Measurements from ENCODE around the gene RNF215.

RNF215 gene

DNA sequence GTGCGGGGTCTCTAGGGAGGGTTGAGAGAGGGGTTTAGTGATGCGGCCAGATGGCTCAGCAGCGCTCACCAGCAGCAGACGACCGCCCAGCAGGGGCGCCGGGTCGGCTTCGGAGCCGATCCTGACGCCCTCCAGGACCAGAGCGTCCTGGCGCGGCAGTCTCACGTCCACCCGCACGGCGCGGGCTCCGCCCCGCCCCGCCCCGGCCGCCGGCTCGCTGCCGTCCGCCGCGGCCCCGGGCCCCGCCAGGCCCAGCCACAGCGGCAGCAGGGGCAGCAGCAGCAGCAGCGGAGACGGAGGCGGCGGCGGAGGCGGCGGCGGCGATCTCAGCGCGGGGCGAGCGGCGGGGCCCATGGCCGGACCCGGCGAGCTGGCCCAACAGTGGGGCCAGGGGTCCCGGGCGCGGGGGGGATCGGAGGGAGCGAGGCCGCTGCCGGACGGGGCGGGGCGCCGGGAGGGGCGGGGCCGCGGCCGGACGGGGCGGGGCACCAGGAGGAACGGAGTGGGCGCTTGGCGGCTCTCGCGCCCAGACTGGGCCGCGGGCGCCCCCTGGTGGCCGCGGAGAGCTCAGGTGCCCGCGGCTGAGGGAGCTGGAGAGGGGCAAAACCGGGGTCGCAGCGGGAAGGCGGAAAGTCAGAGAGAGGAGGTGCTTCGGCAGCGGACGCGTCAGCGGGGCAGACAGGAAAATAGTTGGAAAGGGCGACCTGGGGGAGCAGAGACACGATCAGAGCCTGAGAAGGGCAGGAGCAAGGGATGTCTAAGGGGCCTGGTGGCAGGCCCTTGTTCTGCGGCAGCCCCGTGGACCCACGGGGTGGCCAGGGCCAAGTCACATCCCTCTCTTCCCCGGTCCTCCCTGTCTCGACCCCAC is at the start of gene RNF215:
RNF215 (minus strand) TSS at position 452 of the 868 bp plus-strand sequence; CDS start at position 354, 98 bp downstream.
- DNase-seq: no peak

GRCh38 chr22:30436196-30436595 is 49.0 kb upstream of the RNF215 start:
- DNase-seq: no peak

DNA sequence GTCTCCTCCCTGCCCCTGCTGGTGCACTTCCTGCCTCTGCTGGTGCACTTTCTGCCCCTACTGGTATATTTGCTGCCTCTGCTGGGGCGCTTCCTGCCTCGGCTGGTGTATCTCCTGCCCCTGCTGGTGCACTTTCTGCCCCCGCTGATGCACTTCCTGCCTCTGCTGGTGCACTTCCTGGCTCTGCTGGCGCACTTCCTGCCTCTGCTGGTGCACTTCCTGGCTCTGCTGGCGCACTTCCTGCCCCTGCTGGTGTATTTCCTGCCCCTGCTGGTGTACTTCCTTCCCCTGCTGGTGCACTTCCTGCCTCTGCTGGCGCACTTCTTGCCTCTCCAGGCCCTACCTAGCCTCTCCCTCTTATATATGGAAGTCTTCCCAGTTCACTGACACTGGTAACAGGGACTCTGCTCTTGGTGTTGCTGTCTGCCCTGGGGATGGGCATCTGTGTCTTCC is 48.5 kb upstream of the RNF215 start:
- no peak for DNase-seq

- no peak for DNase-seq
These were observed 47.6 kb upstream of the RNF215 start for GRCh38 chr22:30434843-30435242.

DNA sequence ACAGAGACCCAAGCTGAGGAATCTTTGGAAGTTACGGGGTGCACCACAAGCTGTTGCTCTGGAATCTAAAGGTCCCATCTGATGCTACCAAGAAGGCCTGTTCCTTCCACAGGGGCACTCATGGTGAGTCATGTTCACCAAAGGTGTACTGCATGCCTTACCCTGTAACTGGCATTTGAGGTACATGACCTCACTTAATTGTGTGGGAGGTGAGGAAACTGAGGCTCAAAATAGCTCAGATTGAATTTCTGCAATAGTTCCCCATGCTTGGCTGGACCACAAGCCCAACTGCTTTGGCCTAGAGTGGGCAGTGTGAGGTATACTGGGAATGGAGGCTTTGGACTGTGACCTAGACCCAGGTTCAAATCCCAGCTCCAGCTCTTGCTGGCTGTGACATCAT is 46.6 kb upstream of the RNF215 start:
- no peak for DNase-seq

DNA sequence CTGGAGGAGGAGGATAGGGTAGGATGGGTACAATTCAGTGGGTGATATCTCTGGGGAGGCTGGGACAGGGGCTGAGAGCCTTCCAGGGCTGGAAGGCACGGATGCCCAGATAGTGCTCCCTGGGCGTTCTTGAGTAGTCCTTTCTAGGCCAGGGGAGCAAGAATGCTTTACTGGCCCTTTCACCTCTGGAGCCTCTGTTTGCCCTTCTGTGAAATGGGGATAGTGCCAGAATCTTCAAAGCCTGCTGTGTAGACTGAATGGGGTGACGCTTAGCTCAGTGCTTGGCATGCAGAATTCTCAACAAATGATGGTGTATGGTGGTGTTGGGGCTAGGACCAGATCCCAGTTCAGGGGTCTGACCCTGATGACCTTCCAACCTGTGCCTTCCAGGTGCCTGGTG is 46.0 kb upstream of the RNF215 start:
- no peak for DNase-seq

GRCh38 chr22:30432520-30432919 is 45.3 kb upstream of the RNF215 start:
- DNase-seq: no peak

GRCh38 chr22:30432096-30432495 is 44.9 kb upstream of the RNF215 start:
- no peak for DNase-seq

DNA sequence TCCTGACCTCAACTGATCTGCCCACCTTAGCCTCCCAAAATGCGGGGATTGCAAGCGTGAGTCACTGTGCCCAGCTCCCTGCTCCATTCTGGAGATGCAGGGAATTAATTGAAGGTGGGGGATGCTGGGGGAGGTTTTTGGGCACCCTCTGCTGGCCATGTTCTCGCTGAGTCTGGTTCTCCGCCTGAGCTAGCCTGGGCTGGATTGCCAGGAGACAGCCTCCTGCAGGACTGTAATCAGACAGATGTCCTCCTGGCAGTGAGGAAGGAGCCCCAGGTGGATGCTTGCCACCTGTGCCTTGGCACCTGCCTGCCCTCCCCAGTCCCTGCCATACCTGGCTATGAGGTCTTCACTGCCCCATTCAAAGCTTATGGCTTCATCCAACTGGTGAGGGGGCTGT is 43.7 kb upstream of the RNF215 start:
- DNase-seq: no peak

GRCh38 chr22:30429887-30430286 is 42.7 kb upstream of the RNF215 start:
- no peak for DNase-seq

DNA sequence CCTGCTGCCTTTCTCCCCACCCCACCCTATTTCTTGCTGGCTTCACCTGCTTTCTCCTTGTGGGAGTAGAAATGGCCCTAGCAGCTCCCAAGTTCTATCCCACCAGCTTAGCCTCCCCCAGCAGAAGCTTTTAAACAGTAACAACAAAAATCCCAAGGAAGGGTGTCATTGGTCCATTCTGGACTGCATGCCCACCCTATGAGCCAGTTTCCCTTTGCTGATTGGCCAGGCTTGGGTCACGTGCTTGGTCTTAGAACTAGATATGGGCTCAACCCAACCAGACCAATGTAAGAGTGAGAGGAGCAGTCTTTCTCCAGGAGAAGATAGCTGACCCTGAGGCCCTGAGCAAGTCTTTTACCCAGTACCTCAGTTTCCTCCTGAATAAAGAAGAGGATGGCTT is 40.7 kb upstream of the RNF215 start:
- no peak for DNase-seq

DNA sequence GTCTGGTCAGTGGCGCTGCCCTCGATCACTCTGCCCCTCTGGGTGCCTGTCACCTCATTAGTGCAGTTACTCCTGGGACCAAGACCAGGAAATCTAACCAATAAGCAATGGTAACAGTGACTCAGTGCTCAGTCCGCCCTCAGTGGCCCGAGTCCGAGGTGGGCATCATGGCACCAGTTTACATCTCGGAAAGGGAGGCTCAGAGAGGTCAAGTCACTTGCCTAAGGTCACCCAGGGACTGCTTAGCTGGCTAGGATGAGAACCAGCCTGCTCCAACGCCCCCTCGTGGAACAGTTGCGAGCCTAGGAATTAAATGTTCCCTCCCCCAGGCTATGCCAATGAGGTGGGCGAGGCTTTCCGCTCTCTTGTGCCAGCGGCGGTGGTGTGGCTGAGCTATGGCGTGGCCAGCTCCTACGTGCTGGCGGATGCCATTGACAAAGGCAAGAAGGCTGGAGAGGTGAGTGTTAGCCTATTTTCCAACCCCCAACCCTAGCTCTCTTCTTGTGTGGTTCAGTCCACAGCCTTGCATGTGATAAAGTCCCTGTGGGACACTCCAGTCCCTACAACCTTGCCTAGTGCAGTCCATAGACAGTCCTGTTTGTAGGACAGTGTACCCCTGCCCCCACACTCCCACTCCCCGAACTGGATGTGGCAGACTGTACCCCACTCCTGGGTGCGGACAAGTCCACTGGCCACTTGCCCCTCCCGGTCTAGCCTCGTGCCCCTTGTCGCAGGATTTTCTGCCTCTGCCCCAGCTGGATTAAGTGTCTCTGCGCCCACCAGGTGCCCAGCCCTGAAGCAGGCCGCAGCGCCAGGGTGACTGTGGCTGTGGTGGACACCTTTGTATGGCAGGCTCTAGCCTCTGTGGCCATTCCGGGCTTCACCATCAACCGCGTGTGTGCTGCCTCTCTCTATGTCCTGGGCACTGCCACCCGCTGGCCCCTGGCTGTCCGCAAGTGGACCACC is 39.5 kb upstream of the RNF215 start:
- no peak for DNase-seq

DNA sequence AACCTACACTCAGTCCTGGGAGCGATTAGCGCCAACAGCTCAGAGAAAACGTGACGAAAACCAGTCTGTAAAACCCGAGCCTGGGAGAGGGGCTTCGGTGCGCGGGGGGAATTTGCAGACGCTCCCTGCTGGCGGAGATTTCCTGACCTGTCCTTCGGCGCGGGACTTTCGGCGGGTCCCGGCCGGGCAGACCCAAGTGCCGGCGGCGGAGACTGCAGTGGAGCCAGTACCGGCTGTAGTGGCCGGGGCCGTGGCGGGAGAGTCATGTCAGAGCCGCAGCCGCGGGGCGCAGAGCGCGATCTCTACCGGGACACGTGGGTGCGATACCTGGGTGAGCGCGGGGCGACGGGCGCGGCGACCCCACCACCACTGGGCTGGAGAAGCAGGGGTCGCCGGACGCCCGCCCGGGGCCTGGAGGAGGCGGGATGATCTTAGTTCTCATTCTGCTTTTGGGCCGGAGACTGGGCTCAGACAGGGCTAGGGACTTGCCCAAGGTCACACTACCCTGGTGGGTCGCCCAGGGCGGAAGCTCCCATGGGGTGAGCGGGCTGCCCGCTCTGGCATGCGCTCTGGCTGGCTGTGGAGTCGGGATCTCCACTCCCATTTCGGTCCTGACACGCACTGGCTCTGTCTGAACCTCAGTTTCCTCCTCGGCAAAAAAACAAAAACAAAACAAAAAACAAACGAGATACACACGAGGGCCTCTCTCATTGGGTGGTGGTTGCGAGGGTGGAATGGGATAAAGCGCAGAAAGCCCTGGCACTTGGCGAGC is 38.6 kb upstream of the RNF215 start, which contains the start of gene MTFP1:
MTFP1 (plus strand) TSS at position 153 of the 772 bp plus-strand sequence; CDS start at position 265, 112 bp downstream.
- DNase-seq: no peak

DNA sequence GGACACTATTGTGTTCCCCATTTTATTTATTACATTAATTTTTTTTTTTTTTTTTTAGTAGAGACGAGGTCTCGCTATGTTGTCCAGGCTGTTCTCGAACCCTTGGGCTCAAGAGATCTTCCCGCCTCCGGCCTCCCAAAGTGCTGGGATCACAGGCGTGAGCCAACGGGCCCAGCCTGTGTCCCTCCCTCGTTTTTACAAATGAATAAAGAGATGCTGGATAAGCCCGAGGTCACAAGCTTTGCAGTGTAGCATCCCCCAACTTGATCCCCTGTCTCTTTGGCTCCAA is 38.1 kb upstream of the RNF215 start:
- no peak for DNase-seq

DNA sequence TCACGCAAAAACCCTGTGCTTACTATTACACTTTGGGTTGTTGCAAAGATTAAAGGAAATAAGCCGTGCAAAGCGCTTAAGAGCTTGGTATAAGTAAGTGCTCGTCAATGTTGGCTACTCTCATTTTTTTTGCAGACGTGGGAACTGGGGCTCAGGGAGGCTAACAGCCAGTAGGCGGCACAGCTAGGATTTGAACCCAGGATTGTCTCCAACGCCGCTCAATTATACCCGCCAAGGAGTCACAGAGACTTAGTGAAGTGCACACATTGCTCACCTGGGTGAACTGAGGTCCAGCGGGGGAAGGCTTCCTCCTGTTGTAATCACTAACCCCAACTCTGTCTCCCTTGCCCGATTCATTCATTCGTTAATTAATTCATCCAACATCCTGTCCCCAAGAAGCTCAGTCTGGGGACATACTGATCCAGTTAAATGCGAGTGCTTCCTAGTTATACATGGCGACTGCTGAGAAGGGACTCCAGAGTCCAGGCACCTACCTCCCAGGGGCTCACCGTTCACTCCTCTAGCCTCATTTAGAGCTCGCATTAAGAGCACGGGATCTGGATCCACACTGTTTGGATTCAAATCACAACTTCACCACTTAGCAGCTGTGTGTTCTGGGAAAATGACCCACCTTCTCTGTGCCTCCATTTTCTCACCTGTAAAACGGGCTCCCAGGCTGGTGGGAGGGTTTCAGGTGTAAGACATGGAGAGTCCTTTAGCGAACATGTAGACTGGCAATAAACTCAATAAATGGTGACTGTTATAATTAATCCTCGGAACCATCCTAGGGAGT is 37.5 kb upstream of the RNF215 start:
- no peak for DNase-seq

DNA sequence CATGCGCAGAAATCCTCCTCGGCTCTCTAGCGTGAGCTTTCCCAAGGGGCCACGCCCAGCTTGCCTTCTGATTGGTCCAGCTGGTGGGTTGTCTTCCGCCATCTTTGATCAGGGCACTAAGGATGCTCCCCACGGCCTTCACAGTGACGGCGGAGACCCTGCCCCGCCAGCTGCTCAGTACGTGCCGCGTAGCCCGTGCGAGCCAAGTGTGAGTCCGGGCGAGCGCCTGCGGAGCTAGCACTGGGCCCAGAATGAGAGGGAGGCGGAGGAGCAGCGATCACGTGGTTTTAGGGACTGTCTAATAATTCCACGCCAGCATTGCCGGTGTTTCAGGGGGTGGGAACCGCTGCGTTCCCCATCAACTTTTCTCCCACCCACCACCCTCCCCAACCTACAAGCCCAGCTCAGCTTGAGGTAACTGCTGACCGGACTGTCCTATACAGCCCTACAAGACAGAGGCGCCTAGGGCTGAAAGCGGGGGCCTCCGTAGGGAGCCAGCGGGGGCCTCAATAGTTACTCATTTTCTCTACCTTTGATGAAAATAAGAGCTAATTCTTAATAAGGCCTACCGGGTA is 36.8 kb upstream of the RNF215 start:
- peak; percentile 96 for DNase-seq

DNA sequence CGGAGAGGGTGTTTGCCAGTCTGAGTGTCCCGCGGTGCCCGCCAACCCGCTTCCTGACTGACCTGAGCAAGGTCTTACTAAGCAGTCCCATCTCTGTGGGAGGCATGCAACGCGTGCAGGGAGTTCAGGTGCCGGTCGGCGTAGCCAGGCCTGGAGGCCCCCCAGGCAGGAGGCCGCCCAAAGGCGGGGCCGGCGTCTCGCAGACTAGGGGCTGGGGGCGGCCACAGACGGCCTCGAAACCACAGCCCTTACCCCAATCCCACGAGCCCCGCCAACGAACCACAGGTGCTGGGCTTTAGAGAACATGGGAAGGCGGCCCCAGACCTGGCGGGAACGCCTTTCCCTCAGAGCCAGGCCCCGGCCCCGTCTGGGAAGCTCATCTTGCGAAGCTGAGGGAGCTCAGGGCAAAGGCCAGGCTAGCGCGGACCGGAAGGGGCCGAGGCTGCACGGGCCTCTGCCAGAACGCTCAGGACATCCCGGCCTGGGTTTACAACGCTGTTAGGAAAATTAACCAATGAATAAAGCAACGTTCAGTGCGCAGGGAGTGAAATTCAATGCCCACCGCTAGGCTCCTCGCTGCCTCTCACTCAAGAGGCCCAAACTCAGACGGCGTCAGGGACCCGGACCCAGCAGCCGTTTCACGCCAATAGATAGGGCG is 36.2 kb upstream of the RNF215 start:
- no peak for DNase-seq

GRCh38 chr22:30422481-30423300 is 35.5 kb upstream of the RNF215 start:
- DNase-seq: no peak

- DNase-seq: no peak
These were observed 34.7 kb upstream of the RNF215 start for GRCh38 chr22:30421695-30422480.

Measured in SIG-M5 (cell line).